GM12878 (cell line): Measurements from ENCODE around the gene ACD. TPM values are rescaled to one million over a fixed set of nuclear protein-coding genes. Genes with fewer than 3 reads are reported as not detected.

ENCODE experiments used
- ATAC-seq: fragments of 200-7000 bp; cut with Tn5 transposase; 3 replicates; pipeline ENCODE4 v1.9.1; 2020; ENCODE audit warnings: mild to moderate bottlenecking, moderate library complexity
- BruUV-seq: library from RNA; stranded (reverse); fragments of 400-500 nt; replicated peaks from 2 replicates; lab custom pipeline; 2021; lab: Mats Ljungman, UMichigan
- CTCF ChIA-PET: fragments of 300-600 bp; sonication (Branson Sonifier 250); formaldehyde crosslinking; extraction: SDS; loops from one replicate; lab custom pipeline; 2021; ENCODE audit warnings: inconsistent platforms; lab: Yijun Ruan, JAX
- POLR2A ChIA-PET: fragments of 350-600 bp; formaldehyde crosslinking; extraction: SDS; loops from one replicate; lab custom pipeline; 2021; ENCODE audit warnings: inconsistent platforms; lab: Charles Lee
- RAD21 ChIA-PET: fragments of 300-600 bp; sonication (Branson Sonifier 250); formaldehyde crosslinking; loops from one replicate; lab custom pipeline; 2023; ENCODE audit warnings: antibody characterized with exemption; ENCODE audit not compliant: unreplicated experiment; lab: Charles Lee
- SMC1A ChIA-PET: fragments of 300-600 bp; sonication (Branson Sonifier 250); formaldehyde crosslinking; loops from one replicate; lab custom pipeline; 2023; ENCODE audit not compliant: unreplicated experiment, uncharacterized antibody; lab: Charles Lee
- DNase-seq: peaks from one replicate; pipeline ENCODE4 v3.0.0-alpha.2; 2011; ENCODE audit warnings: low read depth, low spot score
- FAIRE-seq: peaks from 3 replicates; lab custom pipeline; 2011; peaks lifted over from hg19 to GRCh38; lab: Jason Lieb, UNC
- H2AFZ ChIP-seq: 2 replicates; pipeline ENCODE4 v1.6.0; 2011; ENCODE audit warnings: low read depth, low read length, control low read depth; ENCODE audit not compliant: control insufficient read depth
- H3K27ac ChIP-seq: 2 replicates; pipeline ENCODE4 v1.5.1; 2011; ENCODE audit warnings: control low read depth; ENCODE audit not compliant: control insufficient read depth, insufficient read depth
- H3K27me3 ChIP-seq, 2 experiments: replicated peaks in 1 of 2; 2 replicates each; pipeline versions ENCODE4 v1.6.0 to v1.6.1; 2011; ENCODE audit warnings: low read length in 1 of 2; ENCODE audit not compliant: control insufficient read depth in 2 of 2, insufficient read depth in 2 of 2
- H3K36me3 ChIP-seq, 2 experiments: 2 replicates each; pipeline ENCODE4 v1.5.1; 2011; ENCODE audit warnings: low read length in 1 of 2; ENCODE audit not compliant: control insufficient read depth in 2 of 2, insufficient read depth in 2 of 2
- H3K4me1 ChIP-seq: 2 replicates; pipeline ENCODE4 v1.6.1; 2011; ENCODE audit warnings: mild to moderate bottlenecking, low read length, moderate library complexity, mixed read lengths; ENCODE audit not compliant: control insufficient read depth, insufficient read depth
- H3K4me2 ChIP-seq: 2 replicates; pipeline ENCODE4 v1.6.0; 2011; ENCODE audit warnings: control low read depth; ENCODE audit not compliant: control insufficient read depth, insufficient read depth
- H3K4me3 ChIP-seq: fragments of 200-600 bp; sonication (generic); 2 replicates; pipeline ENCODE4 v1.5.1; 2016
- H3K79me2 ChIP-seq: 2 replicates; pipeline ENCODE4 v1.6.0; 2011; ENCODE audit warnings: low read length; ENCODE audit not compliant: control insufficient read depth, insufficient read depth
- H3K9ac ChIP-seq: 2 replicates; pipeline ENCODE4 v1.8.0; 2011; ENCODE audit warnings: low read length, control low read depth, mixed read lengths; ENCODE audit not compliant: control insufficient read depth, insufficient read depth
- H3K9me3 ChIP-seq: replicated peaks from 3 replicates; pipeline ENCODE4 v1.5.1; 2011; ENCODE audit warnings: mild to moderate bottlenecking, low read length; ENCODE audit not compliant: control insufficient read depth, insufficient read depth
- H4K20me1 ChIP-seq: 2 replicates; pipeline ENCODE4 v1.6.0; 2011; ENCODE audit not compliant: control insufficient read depth, insufficient read depth
- E2F4 ChIP-seq: IDR thresholded peaks from 2 replicates; pipeline ENCODE4 v1.6.1; 2012; ENCODE audit warnings: low read depth, low read length, improper control_type of control experiment
- ESRRA ChIP-seq: IDR thresholded peaks from 2 replicates; pipeline ENCODE4 v1.6.1; 2012; ENCODE audit warnings: mild to moderate bottlenecking, low read length, improper control_type of control experiment
- GABPA ChIP-seq: IDR thresholded peaks from 2 replicates; pipeline ENCODE4 v1.6.1; 2014; ENCODE audit warnings: antibody characterized with exemption, low read depth, mild to moderate bottlenecking, inconsistent platforms
- MAX ChIP-seq: IDR thresholded peaks from 2 replicates; pipeline ENCODE4 v1.6.1; 2012; ENCODE audit warnings: low read depth, low read length, improper control_type of control experiment
- RCOR1 ChIP-seq: conservative IDR thresholded peaks from 2 replicates; pipeline ENCODE4 v1.6.1; 2012; ENCODE audit warnings: low read depth, low read length, improper control_type of control experiment
- SIN3A ChIP-seq: IDR thresholded peaks from 2 replicates; pipeline ENCODE4 v1.6.1; 2012; ENCODE audit warnings: low read depth, low read length, improper control_type of control experiment
- SUPT20H ChIP-seq: IDR thresholded peaks from 2 replicates; pipeline ENCODE4 v1.6.1; 2011; ENCODE audit warnings: low read depth, mild to moderate bottlenecking, low read length, moderate library complexity, borderline replicate concordance; ENCODE audit not compliant: control insufficient read depth
- TARDBP ChIP-seq: IDR thresholded peaks from 2 replicates; pipeline ENCODE4 v1.6.1; 2016; ENCODE audit warnings: borderline replicate concordance
- YBX1 ChIP-seq: fragments of 450-650 bp; IDR thresholded peaks from 2 replicates; pipeline ENCODE4 v1.6.1; 2016; ENCODE audit warnings: antibody characterized with exemption
- ZNF24 ChIP-seq: fragments of 450-650 bp; IDR thresholded peaks from 2 replicates; pipeline ENCODE4 v1.6.1; 2017; ENCODE audit warnings: antibody characterized with exemption, mild to moderate bottlenecking
- WGBS: methylation state at CpG from one replicate; pipeline ENCODE4 v1.1.6; 2016; ENCODE audit warnings: low lambda C conversion rate; ENCODE audit not compliant: insufficient replicate concordance, insufficient coverage; ENCODE audit errors: missing lambda C conversion rate; 5-methylcytosine and 5-hydroxymethylcytosine counted together
- in situ Hi-C: fragments of 300-500 bp; cut with MboI; formaldehyde crosslinking; loops from 9 replicates; pipeline ENCODE4 v1.14.3; 2018; ENCODE audit warnings: mixed read lengths
- intact Hi-C: fragments of 100-400 bp; cut with micrococcal nuclease; formaldehyde crosslinking; loops from one replicate; pipeline ENCODE4 v1.14.2; 2022; ENCODE audit not compliant: unreplicated experiment
- polyA plus RNA-seq, 11 experiments: library from polyadenylated mRNA; depleted of rRNA in 4 of 11; unstranded in 6 of 11; stranded (reverse) in 5 of 11; fragments of >200 nt; fragmentation: Nextera tagmentation in 4 of 11; fragmentation: Illumina TruSeq in 1 of 11; extraction: Ambion mirVana in 4 of 11; extraction: Trizol in 1 of 11; gene quantifications; 1 replicate in 1 of 11; 2 replicates in 10 of 11; pipeline versions ENCODE4 v1.2.1 to v1.2.3, GENCODE V29; 2011 to 2016; ENCODE audit warnings: inconsistent platforms in 2 of 11, missing spikeins in 2 of 11, low read depth in 1 of 11
- total RNA-seq, 4 experiments: library from RNA; depleted of rRNA in 3 of 4; stranded (reverse); fragments of >200 nt in 3 of 4; fragmentation: Illumina TruSeq in 1 of 4; extraction: Trizol in 1 of 4; gene quantifications; 2 replicates each; pipeline versions ENCODE4 v1.2.1 to v1.2.3, GENCODE V29; 2013 to 2021

The ACD gene
- total and polyA plus RNA-seq, 10 of the 15 experiments (the other 5 are each of a cell fraction or from before 2014, with no cell fraction given), result 2.9 to 46.7 (median 23.9) TPM

GRCh38 chr16:67664258-67664657 lies 4.2 kb upstream of the ACD start:
- SMC1A ChIA-PET, result no interaction called here
- POLR2A ChIA-PET, result interaction anchor here (0.5 to 1.1 kb wide), 2 partner anchors 134 to 155 kb away, joined by 3 to 6 read pairs; no protein-coding TSS in a partner anchor
- TF ChIP-seq MAX, result no peak
- no peak for TF ChIP-seq ZNF24
- no peak for TF ChIP-seq SUPT20H
- no peak for TF ChIP-seq RCOR1
- no peak for TF ChIP-seq YBX1
- H4K20me1 ChIP-seq, result no peaks in the 10 kb centered on the region
- DNase-seq, result no peak
- RAD21 ChIA-PET, result interaction anchor here (0.9 kb wide), 1 partner anchor 143 kb away, joined by 4 read pairs; no protein-coding TSS in a partner anchor
- WGBS, result 26% methylated on average over 4 of the region's 4 CpGs
- no peaks in the 10 kb centered on the region for H3K27me3 ChIP-seq
- H3K4me2 ChIP-seq, result no peak overlapping the region
- H2AFZ ChIP-seq, result no peak overlapping the region
- BruUV-seq, result no TSS peak
- no peak overlapping the region for H3K27ac ChIP-seq
- in situ Hi-C loops (no loop called here), intact Hi-C loops (loop anchor here (5.0 kb wide), 1 partner anchor 507 kb away; the partner anchor contains the start of genes FBXL8 and TRADD)
- CTCF ChIA-PET, result interaction anchor here (0.6 to 11.9 kb wide), 4 partner anchors 117 to 261 kb away, joined by 3 to 196 read pairs (median 4); no protein-coding TSS in a partner anchor
- no peaks in the 10 kb centered on the region for H3K9me3 ChIP-seq
- H3K9ac ChIP-seq, result no peak overlapping the region
- H3K4me1 ChIP-seq, result peaks cover 26% of the 10 kb centered on the region
- H3K4me3 ChIP-seq, result no peak overlapping the region
- ATAC-seq, result no peak
- no peaks in the 10 kb centered on the region; a peak in 1 of 4 replicates for H3K36me3 ChIP-seq
- FAIRE-seq, result no peak
- peaks cover 8% of the 10 kb centered on the region for H3K79me2 ChIP-seq

- Histone ChIP-seq H4K20me1 (no peaks in the 10 kb centered on the region), H3K27me3 (no peaks in the 10 kb centered on the region), H3K36me3 (peaks cover 0 to 4% of the 10 kb centered on the region in 2 experiments; a peak in 1 of 4 replicates), H3K4me2 (no peak overlapping the region), H3K4me1 (peaks cover 26% of the 10 kb centered on the region), H2AFZ (no peak overlapping the region), H3K4me3 (no peak overlapping the region), H3K9me3 (no peaks in the 10 kb centered on the region), H3K9ac (no peak overlapping the region), H3K27ac (no peak overlapping the region), H3K79me2 (peaks cover 12% of the 10 kb centered on the region)
- no TSS peak for BruUV-seq
- SMC1A ChIA-PET, result no interaction called here
- WGBS, result 82% methylated on average over 6 of the region's 6 CpGs
- intact Hi-C loops, result loop anchor here (5.0 kb wide), 1 partner anchor 507 kb away; the partner anchor contains the start of genes FBXL8 and TRADD
- ATAC-seq (no peak), FAIRE-seq (no peak), DNase-seq (no peak)
- RAD21 ChIA-PET, result interaction anchor here (0.9 to 1.0 kb wide), 2 partner anchors 9 to 143 kb away, joined by 3 to 4 read pairs; no protein-coding TSS in a partner anchor
- in situ Hi-C loops, result no loop called here
- TF ChIP-seq ESRRA, result no peak
- no peak for TF ChIP-seq E2F4
- no peak for TF ChIP-seq GABPA
- TF ChIP-seq TARDBP, result no peak
- TF ChIP-seq SIN3A, result no peak
- POLR2A ChIA-PET, result interaction anchor here (0.5 to 1.1 kb wide), 2 partner anchors 134 to 155 kb away, joined by 3 to 6 read pairs; no protein-coding TSS in a partner anchor
- CTCF ChIA-PET, result interaction anchor here (1.2 to 11.9 kb wide), 4 partner anchors 19 to 262 kb away, joined by 3 to 196 read pairs (median 6); partner anchors contain the start of gene CARMIL2
These were observed 3.8 kb upstream of the ACD start for GRCh38 chr16:67663877-67664222.
